ENCODE data around the gene PRL.

GRCh38 chr6:22296067-22296466 lies 769 bp downstream of the PRL start:
- TF ChIP-seq ZNF384 (IDR thresholded peaks at IDR 0.05) (no peak), SP1 (IDR thresholded peaks at IDR 0.05) (no peak)
